AML-193 (cell line): ENCODE results near the gene SUN5.

Experiments used
- DNase-seq, 2 experiments: peaks; one replicate each; lab custom pipeline; 2025; lab: John Stamatoyannopoulos, UW

SUN5 gene

DNA sequence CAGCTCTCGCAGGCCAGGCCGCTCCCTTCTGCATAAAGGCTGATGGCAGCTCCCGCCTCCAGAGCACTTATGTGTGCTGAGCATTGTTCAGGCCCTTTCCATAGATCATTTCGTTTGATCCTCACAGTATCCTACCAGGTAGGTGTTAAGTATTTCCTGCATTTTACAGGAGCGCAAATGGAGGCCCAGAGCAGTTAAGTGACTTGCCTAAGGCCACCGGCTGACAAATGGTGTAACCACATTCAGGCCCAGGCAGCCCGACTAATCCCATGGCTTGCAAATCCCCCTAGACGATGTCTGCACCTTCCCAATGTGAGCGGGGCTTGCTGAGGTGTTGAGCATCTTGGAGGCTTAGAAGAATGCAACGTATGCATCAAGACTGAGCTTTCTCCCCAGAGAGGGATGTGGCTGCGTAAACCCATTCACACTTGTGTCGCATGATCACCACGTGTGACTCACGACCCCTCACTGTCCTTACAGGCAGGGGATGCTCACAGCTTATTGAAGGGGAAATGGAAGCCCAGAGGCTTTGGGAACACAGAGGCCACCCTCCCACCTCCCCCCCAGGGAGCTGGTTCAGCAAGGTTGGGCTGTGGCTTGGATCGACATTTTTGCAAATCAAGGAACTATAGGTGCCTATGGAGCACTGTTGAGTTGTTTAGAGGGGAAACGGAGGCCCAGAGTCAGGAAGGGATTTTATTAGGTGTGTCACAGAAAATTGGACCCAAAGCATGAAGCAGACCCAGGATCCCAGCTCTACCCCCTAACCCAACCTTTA, 10.3 kb upstream of the SUN5 start:
- no peak for DNase-seq

DNA sequence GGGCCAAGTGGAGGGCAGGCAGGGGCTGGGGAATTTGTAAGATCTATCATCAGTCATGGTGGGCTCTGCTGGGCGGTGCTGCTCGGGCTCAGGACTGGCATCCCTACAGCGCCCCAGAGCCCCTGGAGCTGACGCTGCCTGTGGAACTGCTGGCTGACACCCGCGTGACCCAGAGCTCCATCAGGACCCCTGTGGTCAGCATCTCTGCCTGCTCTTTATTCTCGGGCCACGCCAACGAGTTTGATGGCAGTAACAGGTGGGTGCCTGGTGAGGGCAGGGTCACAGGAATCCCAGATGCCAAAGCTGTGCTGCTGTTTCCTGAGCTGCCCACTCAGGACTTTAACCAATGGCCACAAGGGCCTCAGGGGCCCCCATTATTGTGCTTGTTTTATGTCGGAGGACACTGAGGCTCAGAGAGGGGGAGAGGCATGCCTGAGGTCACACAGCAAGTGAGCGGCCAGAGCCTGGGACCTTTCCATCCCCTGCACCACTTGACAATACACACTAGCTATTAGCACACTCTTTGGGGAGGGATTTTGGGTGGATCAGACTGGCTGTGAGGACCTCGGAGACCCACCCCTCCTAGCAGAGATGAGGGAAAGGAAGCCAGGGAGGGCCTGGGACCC, 9.6 kb upstream of the SUN5 start:
- no peak for DNase-seq

DNA sequence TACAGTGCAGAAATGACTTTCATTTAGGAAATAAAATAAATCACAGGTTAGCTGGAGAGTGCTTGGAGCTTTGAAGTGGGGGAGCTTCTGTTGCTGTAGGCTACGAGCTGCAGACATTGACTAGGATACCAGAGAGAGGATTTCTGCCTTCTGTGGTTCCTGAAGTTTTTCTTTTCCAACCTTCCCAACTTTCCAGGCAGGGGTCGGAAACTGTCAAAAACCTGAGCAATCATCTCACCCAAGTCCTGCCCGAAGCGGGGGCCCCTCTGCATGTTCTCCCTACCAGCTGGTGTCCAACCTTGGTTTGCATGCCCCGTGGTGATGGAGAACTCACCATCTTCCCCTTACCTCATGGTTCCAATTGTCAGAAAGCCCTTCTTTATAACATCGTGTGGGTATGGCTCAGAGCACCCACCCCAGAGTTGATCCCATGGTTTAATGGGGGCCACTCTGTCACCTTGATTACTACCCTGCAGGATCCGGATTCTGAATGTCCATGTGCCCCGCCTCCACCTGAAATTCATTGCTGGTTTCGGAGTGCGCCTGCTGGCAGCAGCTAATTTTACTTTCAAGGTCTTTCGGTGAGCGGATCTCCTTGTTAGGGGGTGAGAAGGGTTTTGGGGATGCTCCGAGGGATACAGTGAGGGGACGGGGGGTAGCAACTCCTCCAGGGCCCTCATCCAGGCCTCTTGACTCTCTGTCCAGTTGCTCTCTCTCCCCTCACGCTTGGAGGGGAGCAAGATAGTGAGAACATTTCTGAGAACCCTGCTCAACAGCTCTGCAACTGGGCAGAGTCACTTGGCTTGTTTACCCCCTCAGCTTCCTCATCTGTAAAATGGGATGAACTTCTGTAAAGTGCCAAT, 8.3 kb upstream of the SUN5 start:
- no peak for DNase-seq

DNA sequence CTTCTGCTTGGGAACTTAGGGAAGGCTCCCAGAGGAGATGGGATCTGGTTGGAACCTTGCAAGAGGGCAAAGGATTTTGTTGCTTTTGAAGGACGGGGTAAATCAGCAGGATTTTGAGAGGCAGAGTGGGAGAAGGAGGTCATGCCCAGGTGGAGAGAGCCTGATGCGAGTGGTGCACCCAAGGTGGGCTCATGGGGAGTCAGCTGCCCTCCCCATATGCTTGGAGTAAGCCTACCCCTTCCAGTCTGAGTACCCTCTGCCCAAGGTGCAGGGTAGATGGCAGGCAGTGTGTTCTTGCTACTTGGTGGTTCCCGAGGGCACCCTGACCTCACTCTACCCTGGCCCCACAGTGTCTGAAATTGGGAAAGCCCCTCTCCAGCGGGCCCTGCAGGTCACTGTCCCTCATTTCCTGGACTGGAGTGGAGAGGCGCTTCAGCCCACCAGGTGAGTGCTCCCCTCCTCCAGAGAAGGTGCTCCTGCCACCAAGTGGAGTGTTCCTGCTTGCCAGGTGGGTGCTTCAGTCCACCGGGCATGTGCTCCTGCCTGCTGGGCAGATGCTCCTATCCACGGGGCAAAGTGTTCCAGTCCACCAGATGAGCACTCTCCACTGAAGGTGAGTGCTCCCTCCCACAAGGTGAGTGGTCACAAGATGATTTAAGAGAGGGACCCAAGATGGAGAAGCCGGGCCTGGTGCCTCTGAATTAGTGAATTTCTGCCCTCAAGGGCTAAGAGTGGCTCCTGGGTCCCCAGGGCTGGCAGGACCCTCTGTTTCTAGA, 6.6 kb upstream of the SUN5 start:
- DNase-seq, result no peak

DNA sequence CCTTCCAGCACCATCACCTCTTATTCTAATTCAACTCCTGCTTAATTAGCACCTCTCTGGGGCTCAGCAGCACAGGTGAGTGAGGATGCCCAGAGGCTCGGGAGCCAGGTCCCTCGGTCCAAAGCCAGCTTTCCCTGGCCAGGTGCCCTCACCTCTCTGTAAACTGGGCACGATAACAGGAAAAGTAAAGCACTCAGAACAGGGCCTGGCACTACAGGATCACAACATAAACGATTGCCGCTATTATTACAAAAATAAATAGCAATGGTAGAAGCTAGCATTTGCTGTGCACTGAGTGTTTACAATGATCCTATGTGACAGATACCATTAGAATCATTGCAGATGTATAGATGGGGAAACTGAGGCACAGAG, 5.9 kb upstream of the SUN5 start:
- DNase-seq, result no peak

DNA sequence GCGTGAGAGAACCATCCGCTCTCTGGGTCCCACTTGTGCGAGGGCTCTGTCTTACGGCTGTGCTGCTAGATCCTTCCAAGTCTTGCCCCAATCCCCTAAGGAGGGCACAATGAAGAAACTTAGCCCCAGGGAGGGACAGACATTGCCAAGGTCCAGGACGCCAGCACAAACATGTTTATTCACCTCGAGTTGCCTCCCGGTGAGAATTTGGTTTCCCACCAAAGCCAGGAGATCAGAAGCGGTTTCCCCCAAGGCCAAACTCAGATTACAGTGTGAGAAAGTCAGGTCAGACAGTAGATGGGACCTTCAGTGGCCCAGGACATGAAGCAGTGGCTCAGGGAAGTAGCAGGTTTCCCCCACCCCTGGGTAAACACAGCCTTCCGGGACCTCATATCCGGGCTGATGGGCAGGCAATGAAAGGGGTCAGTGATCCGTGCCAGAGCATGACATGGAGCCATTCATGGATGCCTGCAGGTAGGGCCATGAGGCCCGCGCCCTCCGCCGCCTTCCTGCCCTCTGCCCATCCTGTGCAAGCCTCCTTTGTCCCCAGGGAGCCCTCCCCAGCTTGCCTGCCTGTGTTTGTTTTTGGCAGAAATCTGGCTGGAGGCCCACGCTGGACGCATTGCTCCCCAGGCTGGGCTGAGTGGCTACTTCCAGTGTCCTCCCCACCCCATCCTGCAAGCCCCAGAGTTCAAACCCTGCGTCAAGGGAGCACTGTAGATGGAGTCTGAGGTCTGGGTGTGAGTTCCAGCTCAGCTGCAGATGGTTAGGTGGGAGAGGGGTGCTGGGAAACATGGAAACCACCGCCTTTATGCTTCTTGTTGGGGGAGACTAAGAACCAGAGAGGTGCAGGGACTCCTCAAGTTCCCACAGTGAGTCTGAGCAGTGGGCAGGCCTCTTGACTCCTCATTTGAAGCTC, 5.2 kb upstream of the SUN5 start:
- DNase-seq, result no peak

DNA sequence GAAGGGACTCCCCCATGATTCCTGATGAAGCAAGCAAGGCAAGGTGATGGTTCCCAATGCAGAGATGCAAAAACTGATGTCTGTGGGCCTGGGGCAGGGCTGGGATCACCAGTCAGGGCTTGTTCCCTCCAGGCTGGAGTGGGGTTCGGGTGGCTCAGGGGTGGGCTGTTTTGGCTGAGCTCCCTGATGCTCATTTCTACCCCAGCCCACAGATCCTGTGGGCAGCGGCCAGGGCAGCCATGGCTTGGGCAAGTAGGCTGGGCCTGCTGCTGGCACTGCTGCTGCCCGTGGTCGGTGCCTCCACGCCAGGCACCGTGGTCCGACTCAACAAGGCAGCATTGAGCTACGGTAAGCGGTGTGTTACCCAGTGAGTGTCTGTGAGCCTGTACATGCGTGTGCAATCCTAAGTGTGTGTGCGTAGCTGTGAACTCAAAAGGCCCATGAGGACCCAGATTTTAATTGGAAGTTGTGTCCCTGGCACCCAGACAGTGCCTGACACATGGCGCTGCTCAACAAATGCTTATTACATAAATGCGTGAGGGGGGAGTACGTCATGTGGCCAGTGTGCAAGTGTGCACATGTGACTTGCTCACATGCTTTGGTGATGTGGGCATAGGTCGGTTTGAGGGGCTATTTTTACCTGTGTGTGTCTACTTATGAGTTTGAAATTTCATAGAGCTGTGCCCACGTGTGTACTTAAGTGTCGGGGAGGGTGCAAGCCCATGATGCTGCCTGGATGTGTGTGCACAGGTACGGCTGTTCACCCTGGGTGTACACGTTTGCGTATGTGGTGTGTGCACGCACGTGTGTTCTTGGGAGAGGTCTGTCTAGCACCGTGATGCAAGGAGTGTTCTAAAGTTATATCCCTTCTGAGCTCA, 4.3 kb upstream of the SUN5 start:
- no peak for DNase-seq

DNA sequence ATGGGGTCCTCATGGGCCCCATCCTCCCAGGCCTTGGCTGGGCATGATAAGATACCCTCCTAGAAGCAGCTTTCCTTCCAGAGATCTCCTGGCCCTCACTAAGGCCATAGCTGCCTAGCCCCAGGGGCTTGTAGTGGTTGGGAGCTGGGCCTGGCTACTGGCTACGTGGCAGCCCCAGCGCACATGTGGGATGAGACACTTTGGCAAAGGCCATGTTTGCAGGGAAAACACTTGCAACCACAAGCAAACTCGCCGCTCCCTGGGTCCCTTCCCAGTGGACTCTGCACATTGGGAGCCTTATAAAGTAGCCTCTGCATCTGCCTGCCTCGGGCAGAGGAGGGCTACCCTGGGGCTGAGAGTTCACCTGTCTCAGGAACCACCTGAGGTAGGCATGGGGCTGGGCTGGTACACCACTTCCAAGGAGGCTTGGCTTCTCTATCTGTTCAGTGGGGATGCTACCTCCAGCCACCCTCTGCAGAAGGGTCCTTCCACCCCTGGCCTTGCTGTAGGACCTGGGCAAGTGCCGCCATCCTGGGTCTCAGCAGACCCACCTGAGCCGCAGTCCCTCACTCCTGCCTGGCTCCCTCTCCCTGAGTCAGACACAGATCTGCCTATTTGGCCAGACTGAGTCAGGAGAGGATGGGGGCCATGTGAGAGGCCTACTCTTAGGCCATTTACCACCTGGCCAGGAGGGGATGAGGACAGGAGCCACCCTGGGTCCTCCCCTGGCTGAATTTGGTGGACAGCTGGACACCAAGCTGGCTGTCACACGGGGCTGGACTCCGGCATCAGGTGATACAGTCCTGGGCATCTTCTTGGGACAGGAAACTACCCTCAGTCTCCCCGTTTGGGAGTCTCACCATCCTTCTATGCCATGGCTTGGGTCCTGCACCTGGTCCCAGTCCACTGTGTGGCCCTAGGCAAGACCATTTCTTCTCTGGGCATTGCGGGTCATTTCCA, 3.4 kb upstream of the SUN5 start, which contains the start of gene BPIFB2:
TSS of gene BPIFB2 (plus strand) at position 329 of the 960 bp plus-strand sequence. CDS start 871 bp downstream, outside the sequence.
- no peak for DNase-seq

DNA sequence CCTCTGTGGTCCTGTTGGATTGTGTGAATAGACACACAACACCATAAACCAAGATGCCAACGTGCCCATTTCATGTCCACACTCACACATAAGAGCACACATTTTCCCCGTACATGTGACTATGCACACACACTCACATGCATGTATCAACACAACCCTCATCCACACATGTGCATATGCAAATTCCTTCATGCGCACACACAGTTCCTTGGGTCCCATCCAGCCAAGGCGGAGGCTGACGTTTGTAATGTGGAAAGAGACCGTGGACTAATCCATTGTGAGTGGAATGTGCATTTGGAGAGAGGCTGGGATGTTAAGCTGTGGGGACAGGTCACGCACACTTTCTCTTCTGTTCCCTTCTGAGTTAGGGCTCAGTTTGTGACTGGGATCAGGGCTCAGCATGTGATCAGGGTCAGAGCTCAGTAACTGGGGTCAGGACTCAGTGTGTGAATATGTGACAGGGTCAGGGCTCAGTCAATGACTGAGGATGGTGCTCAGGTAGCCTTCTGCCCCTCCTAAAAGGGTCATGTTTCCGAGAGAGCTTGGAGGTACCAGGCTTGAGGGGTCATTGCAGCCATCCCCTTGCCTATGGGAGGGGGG, 2.6 kb upstream of the SUN5 start:
- no peak for DNase-seq

DNA sequence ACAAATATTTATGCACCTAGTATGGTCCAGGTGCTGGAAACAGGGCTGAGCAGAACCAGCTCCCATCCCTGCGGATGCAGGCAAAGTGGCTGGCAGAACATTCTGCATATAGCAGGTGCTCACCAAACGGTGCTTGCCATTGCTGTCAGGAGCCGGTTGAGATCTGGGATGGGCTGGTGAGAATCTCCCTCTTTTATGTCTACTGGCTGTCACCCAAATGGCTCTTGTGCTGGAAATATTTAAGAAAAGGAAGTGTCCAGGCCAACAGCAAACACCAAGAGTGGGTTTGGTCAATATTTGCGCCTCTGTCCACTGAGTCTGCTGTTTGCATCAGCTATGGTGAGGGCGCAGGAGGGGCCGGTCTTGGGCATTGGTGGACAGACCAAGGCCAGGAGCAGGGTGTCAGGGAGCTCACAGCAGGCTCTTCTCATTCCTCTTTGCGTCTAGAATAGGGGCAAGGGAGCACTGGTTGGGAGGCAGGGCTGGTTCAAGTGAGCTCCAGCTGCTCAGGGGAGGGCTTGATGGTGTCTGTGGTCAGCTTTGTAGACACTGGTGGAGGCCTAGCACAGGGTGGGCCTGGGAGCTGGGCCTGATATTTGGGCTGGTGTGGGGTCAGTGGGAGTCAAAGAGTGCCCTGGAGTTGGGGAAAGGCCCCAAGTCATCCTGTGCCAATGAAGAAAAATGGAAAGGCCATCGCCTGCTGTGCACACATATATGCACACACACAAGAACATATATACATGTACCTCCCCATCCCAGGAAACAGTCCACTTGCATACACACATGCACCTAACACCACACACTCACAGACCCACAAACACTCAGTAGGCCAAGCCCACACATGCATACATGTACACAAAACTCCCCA, 1.9 kb upstream of the SUN5 start:
- DNase-seq, result no peak

DNA sequence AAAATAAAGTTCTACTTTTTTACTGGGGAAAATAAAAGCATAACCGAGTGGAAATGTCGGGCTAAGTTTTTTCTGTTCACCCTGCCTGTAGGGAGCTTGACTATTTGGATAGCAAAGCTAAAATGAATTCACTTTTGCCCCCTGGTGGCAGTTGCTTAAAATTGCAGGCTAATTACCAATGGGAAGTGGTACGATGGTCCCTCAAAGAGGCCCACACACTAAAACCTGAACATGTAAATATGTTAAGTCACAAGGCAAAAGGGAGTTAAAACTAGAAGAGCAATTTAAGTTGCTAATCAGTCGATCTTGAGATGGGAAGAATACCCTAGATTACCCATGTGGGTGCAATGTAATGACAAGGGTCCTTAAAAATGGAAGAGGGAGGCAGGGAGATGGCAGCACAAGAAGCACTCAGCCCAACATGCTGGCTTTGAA, 916 bp upstream of the SUN5 start:
- DNase-seq, result peak; percentile 20 to 43

DNA sequence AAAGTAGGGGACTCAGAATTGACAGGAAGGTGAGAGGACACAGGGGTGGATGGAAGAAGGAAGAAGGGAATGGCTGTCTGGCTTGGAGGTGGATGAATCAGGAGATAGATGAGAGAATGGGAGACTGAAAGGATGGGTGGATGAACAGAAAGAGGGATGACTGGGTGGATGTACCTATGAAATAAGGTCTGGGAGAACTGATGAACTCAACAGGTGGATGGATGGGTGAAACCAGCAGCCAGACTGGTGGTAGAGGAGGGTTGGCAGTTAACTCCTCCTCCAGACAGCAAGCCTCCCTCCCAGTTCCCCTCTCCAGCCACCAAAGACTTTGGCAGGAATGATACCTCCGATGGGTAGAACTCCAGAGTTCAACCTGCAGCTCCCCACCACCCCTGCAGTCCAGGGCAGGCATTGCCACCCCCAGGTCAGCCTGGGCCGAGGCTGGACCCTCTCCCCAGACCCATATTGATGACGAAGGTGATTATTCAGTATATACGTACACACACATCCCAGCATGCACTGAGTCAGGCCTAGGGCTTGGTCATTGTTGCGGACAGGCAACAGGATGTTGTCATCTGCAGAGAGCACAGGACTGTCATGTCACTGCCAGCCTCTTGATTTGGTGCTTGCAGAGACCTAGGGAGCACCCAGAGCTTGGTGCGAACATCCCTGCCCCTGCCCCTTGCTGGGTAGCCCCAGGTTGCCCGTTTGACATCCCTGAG, 2.0 kb downstream of the SUN5 start:
- DNase-seq, result no peak

DNA sequence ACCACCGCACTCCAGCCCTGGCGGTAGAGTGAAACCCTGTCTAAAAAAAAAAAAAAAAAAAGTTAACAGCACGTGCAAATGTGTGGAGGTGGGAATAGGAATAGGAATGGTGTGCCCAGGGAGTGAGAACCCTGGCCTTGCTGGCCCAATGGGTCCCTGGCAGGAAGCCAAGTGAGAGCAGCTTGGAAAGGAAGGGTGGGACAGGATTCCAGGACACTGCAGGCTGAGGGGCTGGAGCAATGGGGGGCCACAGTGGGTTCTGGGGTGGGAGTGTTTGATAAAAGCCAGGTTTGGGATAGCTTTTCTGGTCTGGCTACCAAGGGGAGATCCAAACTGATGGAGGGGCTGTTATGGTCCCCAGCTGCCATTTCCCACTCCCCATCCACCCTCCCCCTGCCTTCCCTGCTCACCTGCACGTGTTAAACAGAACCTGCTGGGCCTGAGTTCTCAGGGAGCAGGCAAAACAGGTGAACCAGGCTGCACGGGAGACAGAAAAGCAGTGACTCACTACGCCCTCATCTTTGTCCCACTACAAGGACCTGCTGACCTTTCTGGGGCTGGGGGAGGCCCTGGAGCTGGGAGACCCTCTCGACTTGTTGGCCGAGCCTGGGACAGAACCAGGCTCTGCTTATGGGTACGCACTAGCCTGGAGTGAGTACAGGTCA, 3.3 kb downstream of the SUN5 start:
- no peak for DNase-seq

DNA sequence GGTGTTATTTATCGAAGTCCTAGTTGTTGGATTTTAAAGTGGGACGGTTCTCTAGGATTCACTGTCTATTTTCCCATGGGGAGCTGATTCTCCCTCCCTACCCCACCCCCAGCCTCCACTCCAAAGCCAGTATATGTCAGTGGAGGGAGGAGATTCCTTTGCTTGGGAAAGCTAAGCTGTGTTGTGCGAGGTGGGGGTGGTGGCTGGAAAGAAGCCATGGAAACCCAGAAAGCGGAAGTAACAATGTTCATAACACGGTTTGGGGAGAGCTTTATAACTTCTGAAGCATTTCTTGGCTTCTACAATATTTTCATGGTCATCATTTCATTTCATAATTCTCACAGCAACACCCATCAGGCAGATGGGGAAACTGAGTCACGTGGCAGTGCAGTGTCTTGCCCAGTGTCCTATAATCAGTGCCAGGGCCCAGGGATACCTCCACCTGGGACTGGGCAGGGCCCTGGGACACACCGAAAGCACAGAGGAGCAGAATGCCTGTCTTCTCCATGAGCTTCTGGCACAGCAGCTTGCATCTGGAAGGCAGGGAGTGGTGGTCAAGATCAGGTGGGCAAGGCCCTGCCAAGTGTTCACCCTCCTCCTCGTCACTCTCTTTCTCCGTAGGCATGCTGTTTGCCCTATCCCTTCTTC, 4.5 kb downstream of the SUN5 start:
- DNase-seq, result peak; percentile 20 to 22

DNA sequence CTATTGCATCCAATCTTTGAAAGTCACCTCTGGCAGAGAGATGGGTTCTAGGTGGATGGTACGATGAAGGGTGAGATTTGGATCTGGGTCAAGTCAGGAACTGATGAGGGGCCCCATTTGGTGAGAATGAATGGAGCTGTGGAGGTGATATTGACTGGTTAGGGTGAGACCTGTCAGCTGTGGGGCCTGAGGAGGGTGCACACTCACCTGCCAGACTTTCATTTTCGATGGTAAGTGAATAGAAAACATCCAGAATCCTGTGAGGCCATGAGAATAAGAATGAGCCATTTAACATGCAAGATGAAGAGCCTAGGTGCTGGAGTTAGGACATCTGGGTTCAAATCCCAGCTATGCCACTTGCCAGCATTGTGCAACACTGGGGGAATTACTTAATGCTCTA, 6.8 kb downstream of the SUN5 start:
- no peak for DNase-seq

DNA sequence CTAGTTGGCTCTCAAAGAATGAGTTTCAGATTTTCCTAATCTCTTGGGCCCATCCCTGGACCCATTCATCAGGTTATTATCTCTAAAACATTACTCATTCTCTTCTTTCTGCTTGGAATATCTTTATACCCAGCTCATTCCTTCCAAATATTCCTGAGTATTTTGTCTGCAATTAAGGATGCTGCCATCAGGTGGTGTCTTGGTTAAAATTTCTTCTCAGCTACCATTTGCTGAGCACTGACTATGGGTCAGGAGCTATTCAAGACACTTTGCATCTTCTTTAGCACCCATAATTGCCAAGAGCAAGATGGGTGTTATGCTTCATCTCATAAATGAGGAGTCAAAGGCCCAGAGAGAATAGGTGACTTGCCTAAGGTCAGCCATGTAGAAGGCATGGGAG, 8.4 kb downstream of the SUN5 start:
- DNase-seq, result no peak
